Fibroblast of mammary gland (primary cell): ENCODE data around the gene DPH2.

Source experiments
- DNase-seq: peaks from one replicate; pipeline ENCODE4 v3.0.0-alpha.2; 2010; ENCODE audit warnings: low read depth
- H3K4me3 ChIP-seq: 2 replicates; pipeline ENCODE4 v1.5.1; 2011; ENCODE audit warnings: low read depth, mild to moderate bottlenecking, low read length, moderate library complexity; ENCODE audit not compliant: control insufficient read depth
- CTCF ChIP-seq: conservative IDR thresholded peaks from 2 replicates; pipeline ENCODE4 v1.5.1; 2011; ENCODE audit warnings: low read depth, low read length, inconsistent platforms; ENCODE audit not compliant: control insufficient read depth, insufficient read depth

The DPH2 gene

GRCh38 chr1:43931711-43932660, 37.8 kb upstream of the DPH2 start:
- no peak for TF ChIP-seq CTCF
- no peak overlapping the region for H3K4me3 ChIP-seq
- no peak for DNase-seq

GRCh38 chr1:43932786-43933385, 36.9 kb upstream of the DPH2 start:
- no peak for TF ChIP-seq CTCF
- H3K4me3 ChIP-seq: peak overlapping the region; percentile 42
- peak; percentile 57 for DNase-seq

- TF ChIP-seq CTCF: no peak
- DNase-seq: no peak
- H3K4me3 ChIP-seq: peak within 1 kb of the TSS; percentile 42
Observed at GRCh38 chr1:43933386-43934100, 36.3 kb upstream of the DPH2 start, which contains the start of gene ARTN. Gene ARTN (plus strand): TSS chr1:43933801. CDS start chr1:43935657, 1,856 bp downstream.

- DNase-seq: peak; percentile 58
- H3K4me3 ChIP-seq: no peak overlapping the region
- TF ChIP-seq CTCF: peak; percentile 87
Observed at GRCh38 chr1:43934101-43934985, 35.5 kb upstream of the DPH2 start.

GRCh38 chr1:43934986-43935324, 34.9 kb upstream of the DPH2 start:
- DNase-seq: no peak
- no peak for TF ChIP-seq CTCF
- H3K4me3 ChIP-seq: no peak overlapping the region
